ENCODE data around the gene ATP5PB. TPM values are rescaled to one million over a fixed set of nuclear protein-coding genes. Genes with fewer than 3 reads are reported as not detected.

The ATP5PB gene
- total RNA-seq, 1 donor = 203 TPM

DNA sequence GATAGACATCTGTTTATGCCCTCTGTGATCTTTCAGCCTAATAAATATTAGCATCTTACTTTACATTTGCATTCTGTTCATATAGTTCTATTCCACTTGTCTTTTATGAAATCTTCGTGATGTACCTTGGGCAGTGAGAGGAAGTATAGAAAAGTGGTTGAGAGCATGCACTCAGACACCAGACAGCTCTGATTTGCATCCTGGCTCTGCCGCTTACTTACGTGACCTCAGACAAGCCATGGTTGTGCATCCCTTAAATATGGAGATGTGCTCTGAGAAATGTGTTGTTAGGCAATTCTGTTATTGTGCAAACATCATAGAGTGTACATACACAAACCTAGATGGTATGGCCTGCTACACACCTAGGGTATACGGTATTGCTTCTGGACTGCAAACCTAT lies 44.7 kb upstream of the ATP5PB start:
- TF ChIP-seq, protein P1, sequence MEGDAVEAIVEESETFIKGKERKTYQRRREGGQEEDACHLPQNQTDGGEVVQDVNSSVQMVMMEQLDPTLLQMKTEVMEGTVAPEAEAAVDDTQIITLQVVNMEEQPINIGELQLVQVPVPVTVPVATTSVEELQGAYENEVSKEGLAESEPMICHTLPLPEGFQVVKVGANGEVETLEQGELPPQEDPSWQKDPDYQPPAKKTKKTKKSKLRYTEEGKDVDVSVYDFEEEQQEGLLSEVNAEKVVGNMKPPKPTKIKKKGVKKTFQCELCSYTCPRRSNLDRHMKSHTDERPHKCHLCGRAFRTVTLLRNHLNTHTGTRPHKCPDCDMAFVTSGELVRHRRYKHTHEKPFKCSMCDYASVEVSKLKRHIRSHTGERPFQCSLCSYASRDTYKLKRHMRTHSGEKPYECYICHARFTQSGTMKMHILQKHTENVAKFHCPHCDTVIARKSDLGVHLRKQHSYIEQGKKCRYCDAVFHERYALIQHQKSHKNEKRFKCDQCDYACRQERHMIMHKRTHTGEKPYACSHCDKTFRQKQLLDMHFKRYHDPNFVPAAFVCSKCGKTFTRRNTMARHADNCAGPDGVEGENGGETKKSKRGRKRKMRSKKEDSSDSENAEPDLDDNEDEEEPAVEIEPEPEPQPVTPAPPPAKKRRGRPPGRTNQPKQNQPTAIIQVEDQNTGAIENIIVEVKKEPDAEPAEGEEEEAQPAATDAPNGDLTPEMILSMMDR (IDR thresholded peaks at IDR 0.05; ENCODE audit: extremely low read depth, low read depth, low read length) = no peak
- DNase-seq (ENCODE audit: insufficient read length, low spot score, missing footprints) = no peak
- Histone ChIP-seq H2AFZ (ENCODE audit: low read length) (no peak overlapping the region), H4K20me1 (ENCODE audit: insufficient read depth, low read length) (no peaks in the 10 kb centered on the region), H3K4me1 (ENCODE audit: insufficient read depth, low read length) (no peaks in the 10 kb centered on the region), H3K27me3 (ENCODE audit: insufficient read depth, low read length) (peaks cover 16% of the 10 kb centered on the region), H3K4me3 (ENCODE audit: insufficient read depth, low read length) (no peak overlapping the region), H3K36me3 (ENCODE audit: insufficient read depth, low read length) (no peaks in the 10 kb centered on the region), H3K4me2 (ENCODE audit: insufficient read depth, low read length) (no peak overlapping the region), H3K9me3 (ENCODE audit: low read depth, low read length) (no peaks in the 10 kb centered on the region), H3K27ac (ENCODE audit: low read depth, low read length) (no peak overlapping the region), H3K79me2 (ENCODE audit: insufficient read depth, low read length) (no peaks in the 10 kb centered on the region)

DNA sequence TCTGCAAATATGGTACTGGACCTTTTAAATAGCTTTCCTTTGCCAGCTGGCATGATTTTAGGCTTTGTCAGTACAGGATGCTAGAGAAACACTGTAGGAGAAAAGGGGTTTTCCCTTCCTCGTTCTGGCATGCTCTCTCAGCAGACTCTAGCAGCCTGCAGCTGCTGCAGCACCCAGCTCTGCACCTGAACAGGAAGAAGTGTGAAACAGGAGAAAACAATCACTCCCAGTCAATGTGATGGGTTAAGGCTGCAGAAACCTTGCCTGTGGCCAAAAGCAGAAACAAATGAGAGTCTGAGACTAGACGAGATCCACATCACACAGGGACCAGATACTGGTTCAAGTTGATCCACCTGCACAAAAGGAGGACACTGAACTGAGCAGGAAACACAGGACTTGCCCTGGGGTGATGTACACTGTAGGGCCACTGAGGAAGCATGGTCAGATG lies 42.9 kb upstream of the ATP5PB start:
- Histone ChIP-seq H4K20me1 (ENCODE audit: insufficient read depth, low read length) (no peaks in the 10 kb centered on the region), H3K4me2 (ENCODE audit: insufficient read depth, low read length) (no peak overlapping the region), H3K36me3 (ENCODE audit: insufficient read depth, low read length) (no peaks in the 10 kb centered on the region), H2AFZ (ENCODE audit: low read length) (no peak overlapping the region), H3K27ac (ENCODE audit: low read depth, low read length) (no peak overlapping the region), H3K79me2 (ENCODE audit: insufficient read depth, low read length) (no peaks in the 10 kb centered on the region), H3K4me3 (ENCODE audit: insufficient read depth, low read length) (no peak overlapping the region), H3K27me3 (ENCODE audit: insufficient read depth, low read length) (peaks cover 9% of the 10 kb centered on the region), H3K9me3 (ENCODE audit: low read depth, low read length) (no peaks in the 10 kb centered on the region), H3K4me1 (ENCODE audit: insufficient read depth, low read length) (no peaks in the 10 kb centered on the region)
- TF ChIP-seq, protein P1 (IDR thresholded peaks at IDR 0.05; ENCODE audit: extremely low read depth, low read depth, low read length) = no peak
- no peak for DNase-seq (ENCODE audit: insufficient read length, low spot score, missing footprints)

DNA sequence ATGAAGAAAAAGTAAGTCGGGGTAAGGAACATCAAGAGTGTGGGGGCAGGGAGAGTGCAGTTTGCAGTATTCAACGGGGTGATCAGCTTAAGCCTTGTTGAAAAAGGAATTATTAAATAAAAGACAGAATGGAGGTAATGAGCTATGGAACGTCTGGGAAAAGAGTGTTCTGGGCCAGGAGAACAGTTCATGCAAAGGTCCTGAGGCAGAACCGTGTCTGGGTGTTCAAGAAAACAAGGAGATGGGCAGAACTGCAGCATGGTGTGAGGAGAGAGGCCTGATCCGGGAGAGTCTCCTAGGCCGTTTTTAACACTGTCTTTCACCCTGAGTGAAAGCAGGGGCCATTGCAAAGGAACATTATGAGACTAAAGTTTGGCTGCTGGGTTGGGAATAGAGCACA lies 42.0 kb upstream of the ATP5PB start:
- no peak overlapping the region for H3K27ac ChIP-seq (ENCODE audit: low read depth, low read length)
- no peaks in the 10 kb centered on the region for H4K20me1 ChIP-seq (ENCODE audit: insufficient read depth, low read length)
- H3K79me2 ChIP-seq (ENCODE audit: insufficient read depth, low read length) = no peaks in the 10 kb centered on the region
- no peaks in the 10 kb centered on the region for H3K36me3 ChIP-seq (ENCODE audit: insufficient read depth, low read length)
- no peak for DNase-seq (ENCODE audit: insufficient read length, low spot score, missing footprints)
- H3K4me3 ChIP-seq (ENCODE audit: insufficient read depth, low read length) = no peak overlapping the region
- H3K27me3 ChIP-seq (ENCODE audit: insufficient read depth, low read length) = peaks cover 4% of the 10 kb centered on the region
- no peak overlapping the region for H2AFZ ChIP-seq (ENCODE audit: low read length)
- no peak overlapping the region for H3K4me2 ChIP-seq (ENCODE audit: insufficient read depth, low read length)
- TF ChIP-seq, protein P1 (IDR thresholded peaks at IDR 0.05; ENCODE audit: extremely low read depth, low read depth, low read length) = no peak
- H3K9me3 ChIP-seq (ENCODE audit: low read depth, low read length) = no peaks in the 10 kb centered on the region
- no peaks in the 10 kb centered on the region for H3K4me1 ChIP-seq (ENCODE audit: insufficient read depth, low read length)

DNA sequence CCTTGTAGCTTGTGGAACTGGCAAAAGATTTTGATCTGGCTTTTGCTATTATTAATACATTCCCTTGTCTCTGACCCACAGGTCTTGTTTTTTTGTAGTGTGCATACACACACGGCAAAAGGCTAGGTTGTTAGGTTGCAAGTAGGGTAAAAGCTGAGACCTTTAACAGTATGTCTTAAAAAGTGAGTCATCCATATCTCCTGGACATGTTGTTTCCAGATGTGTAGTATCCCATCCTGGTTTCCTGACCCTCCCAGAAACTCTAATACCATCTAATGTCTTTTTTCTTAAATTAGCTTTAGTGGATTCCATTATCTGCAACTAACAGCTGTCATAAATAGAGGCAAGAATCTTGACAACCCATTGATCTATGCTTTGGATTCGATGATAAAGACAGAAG lies 36.4 kb upstream of the ATP5PB start:
- H3K9me3 ChIP-seq (ENCODE audit: low read depth, low read length) = no peaks in the 10 kb centered on the region
- no peak overlapping the region for H2AFZ ChIP-seq (ENCODE audit: low read length)
- H3K36me3 ChIP-seq (ENCODE audit: insufficient read depth, low read length) = no peaks in the 10 kb centered on the region
- H3K27ac ChIP-seq (ENCODE audit: low read depth, low read length) = no peak overlapping the region
- no peaks in the 10 kb centered on the region for H3K79me2 ChIP-seq (ENCODE audit: insufficient read depth, low read length)
- DNase-seq (ENCODE audit: insufficient read length, low spot score, missing footprints) = no peak
- no peak overlapping the region for H3K4me2 ChIP-seq (ENCODE audit: insufficient read depth, low read length)
- H4K20me1 ChIP-seq (ENCODE audit: insufficient read depth, low read length) = no peaks in the 10 kb centered on the region
- H3K4me3 ChIP-seq (ENCODE audit: insufficient read depth, low read length) = no peak overlapping the region
- no peaks in the 10 kb centered on the region for H3K27me3 ChIP-seq (ENCODE audit: insufficient read depth, low read length)
- H3K4me1 ChIP-seq (ENCODE audit: insufficient read depth, low read length) = no peaks in the 10 kb centered on the region
- TF ChIP-seq, protein P1 (IDR thresholded peaks at IDR 0.05; ENCODE audit: extremely low read depth, low read depth, low read length) = no peak
